Measurements from ENCODE around the gene ARHGEF3.

DNA sequence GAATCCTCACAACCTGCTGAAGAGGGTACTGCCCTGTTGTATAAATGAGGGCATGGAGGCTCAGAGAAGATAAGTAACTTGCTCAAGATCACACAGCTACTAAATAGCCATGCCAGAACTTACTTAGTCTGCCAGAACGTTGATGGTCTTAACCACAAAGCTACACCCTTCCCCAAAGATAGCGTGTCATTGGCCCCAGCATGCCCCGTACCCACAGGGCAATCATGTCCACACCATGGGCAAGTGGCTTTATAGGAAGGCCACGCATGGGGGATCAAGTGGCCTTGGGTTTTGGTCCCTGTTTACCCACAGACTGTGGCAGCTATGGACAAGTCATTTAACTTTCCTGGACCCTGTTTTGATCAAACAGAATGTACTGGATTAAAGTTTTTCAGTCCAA is 15.9 kb upstream of the ARHGEF3 start:
- TF ChIP-seq, protein P1, sequence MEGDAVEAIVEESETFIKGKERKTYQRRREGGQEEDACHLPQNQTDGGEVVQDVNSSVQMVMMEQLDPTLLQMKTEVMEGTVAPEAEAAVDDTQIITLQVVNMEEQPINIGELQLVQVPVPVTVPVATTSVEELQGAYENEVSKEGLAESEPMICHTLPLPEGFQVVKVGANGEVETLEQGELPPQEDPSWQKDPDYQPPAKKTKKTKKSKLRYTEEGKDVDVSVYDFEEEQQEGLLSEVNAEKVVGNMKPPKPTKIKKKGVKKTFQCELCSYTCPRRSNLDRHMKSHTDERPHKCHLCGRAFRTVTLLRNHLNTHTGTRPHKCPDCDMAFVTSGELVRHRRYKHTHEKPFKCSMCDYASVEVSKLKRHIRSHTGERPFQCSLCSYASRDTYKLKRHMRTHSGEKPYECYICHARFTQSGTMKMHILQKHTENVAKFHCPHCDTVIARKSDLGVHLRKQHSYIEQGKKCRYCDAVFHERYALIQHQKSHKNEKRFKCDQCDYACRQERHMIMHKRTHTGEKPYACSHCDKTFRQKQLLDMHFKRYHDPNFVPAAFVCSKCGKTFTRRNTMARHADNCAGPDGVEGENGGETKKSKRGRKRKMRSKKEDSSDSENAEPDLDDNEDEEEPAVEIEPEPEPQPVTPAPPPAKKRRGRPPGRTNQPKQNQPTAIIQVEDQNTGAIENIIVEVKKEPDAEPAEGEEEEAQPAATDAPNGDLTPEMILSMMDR (IDR thresholded peaks at IDR 0.05; ENCODE audit: low read depth, low read length): no peak
- TF ChIP-seq EZH2phosphoT487 (IDR thresholded peaks at IDR 0.05; ENCODE audit: low read depth): no peak

Data from OCI-LY3 (cell line).